Effector CD4-positive, alpha-beta T cell (primary cell): ENCODE data around the gene CREBRF.
"Not testable (repeated sequence)": the region's sequence is repeated elsewhere in the genome, so short reads cannot be mapped to it uniquely, and the experiment has no call there.

Source experiments
- DNase-seq: peaks from one replicate; pipeline ENCODE4 v3.0.0-alpha.2; 2020
- total RNA-seq: gene quantifications from one replicate; lab custom pipeline; 2026; lab: John Stamatoyannopoulos, UW

Gene CREBRF, protein sequence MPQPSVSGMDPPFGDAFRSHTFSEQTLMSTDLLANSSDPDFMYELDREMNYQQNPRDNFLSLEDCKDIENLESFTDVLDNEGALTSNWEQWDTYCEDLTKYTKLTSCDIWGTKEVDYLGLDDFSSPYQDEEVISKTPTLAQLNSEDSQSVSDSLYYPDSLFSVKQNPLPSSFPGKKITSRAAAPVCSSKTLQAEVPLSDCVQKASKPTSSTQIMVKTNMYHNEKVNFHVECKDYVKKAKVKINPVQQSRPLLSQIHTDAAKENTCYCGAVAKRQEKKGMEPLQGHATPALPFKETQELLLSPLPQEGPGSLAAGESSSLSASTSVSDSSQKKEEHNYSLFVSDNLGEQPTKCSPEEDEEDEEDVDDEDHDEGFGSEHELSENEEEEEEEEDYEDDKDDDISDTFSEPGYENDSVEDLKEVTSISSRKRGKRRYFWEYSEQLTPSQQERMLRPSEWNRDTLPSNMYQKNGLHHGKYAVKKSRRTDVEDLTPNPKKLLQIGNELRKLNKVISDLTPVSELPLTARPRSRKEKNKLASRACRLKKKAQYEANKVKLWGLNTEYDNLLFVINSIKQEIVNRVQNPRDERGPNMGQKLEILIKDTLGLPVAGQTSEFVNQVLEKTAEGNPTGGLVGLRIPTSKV
- total RNA-seq: 336 reads per million, percentile 96 among the genes with 10 or more reads in this experiment

DNA sequence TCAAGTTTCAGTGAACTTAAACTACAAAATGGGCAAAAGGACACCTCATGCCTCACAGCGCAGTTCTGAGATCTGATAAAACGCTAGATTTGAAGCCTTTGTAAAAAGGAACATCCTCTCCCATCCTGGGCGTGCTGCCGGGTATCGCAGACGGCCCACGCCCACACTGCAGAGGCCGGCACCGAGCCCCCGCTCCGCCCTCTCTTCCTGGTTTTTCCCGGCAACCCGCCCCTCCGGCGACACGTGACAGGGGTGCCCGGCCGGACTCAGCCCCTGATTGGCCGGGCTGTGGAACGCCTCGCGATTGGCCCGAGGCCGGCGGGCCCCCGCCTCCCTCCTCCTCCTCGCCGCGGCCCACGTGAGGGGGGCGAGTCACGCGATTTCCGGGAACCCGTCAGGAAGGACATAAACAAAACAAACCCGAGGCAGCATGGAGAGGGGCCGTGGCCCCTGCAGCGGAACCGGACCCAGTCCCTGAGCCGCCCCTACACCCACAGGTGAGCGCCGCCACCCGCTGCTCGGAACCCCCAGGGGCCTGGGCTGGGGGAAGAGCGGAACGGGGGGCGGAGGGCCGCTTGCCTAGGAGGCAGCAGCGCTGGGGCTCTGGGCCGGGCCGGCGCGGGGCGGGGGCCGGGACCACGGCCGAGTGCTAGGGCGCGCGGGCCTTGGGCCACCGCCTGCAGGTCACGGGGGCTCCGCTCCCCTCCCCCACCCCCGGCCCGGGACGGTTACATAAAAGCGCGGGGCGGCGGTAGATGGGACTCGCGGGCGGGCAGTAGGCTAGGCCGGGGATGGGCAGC, at the start of gene CREBRF:
Gene CREBRF (plus strand): TSS at position 370 of the 800 bp plus-strand sequence. CDS start 24,424 bp downstream, outside the sequence.
- DNase-seq: peak; percentile 99

DNA sequence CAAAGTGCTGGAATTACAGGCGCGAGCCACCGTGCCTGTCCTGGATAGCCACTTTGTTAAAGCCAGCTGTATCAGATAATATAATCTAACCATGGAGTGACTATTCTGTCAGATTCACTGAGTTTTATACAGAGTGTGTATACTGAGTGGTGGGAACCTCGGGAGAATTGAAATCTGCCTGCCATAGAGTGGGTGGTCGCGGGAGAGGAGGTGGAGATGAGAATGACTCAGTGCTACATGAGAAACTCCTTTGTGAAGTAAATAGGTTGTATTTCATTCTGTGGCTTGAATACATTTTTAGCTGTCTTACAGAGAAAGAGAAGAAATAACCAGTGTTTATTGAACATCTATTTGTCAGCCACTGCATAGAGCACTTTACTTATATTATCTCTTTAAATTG, 46.1 kb upstream of the CREBRF start:
- DNase-seq: no peak

DNA sequence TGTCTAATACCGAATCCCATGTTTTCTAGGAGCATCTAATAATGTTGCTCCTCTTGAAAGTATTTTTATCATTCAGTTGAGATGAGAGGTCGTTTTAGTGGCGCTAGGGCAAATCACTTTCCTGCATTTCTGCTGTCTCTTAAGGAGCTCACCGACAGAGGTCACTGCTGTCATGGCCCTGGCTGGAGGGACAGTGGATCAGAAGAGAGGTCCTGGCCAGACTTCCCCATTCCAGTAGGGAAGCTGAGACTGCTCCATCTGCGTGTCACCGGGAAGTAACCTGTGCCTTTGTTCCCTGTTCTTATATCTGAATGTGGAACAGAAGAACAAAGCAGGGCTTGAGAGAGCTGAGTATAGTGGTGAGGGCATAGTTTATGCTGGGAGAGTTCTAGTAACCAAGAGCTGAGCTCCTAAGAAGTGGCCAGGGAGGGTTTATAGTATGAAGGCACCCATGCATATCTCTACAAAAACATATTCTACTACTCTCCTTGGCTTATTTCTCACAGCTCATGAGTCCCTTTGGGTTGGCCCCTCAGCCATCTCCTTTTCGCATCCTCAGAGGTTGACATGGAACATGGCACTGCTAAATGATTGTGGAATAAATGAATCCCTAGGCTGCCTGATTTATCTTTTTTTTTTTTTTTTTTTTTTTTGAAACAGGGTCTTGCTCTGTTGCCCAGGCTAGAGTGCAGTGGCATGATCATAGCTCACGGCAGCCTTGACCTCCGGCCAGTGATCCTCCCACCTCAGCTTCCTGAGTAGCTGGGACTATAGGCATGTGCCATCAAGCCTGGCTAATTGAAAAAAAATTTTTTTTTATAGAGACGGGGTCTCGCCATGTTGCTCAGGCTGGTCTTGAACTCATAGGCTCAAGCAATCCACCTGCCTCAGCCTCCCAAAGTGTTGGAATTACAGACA, 45.3 kb upstream of the CREBRF start:
- no peak for DNase-seq

DNA sequence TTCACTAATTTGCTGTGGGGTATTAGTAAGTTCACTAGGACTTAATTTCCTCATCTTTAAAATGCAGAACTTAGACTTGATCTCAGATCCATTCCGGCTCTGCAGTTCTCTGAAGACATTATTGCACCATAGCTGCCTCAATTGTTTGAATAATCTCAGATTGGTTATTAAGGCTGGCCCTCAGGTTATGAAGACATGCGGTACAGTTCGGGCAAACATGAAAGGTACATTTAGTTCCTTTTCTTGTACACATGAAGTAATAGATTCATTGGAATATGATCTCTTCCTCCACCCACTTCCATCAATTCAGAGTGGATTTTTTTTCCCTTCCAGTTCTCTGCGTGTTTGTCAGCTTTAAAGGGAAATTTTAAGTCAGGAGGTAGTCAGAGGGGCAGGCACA, 44.6 kb upstream of the CREBRF start:
- no peak for DNase-seq

DNA sequence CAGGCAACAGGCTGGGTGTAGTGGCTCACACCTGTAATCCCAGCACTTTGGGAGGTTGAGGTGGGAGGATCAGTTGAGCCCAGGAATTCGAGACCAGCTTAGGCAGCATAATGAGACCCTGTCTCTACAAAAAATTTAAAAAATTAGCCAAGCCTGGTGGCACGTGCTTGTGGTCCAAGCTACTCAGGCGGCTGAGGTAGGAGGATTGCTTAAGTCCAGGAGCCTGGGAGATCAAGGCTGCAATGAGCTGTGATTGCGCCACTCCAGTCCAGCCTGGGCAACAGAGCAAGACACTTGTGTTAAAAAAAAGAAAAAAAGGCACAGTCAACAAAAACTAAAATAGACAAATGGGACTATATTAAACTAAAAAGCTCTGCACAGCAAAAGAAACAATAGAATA, 43.3 kb upstream of the CREBRF start:
- no peak for DNase-seq

DNA sequence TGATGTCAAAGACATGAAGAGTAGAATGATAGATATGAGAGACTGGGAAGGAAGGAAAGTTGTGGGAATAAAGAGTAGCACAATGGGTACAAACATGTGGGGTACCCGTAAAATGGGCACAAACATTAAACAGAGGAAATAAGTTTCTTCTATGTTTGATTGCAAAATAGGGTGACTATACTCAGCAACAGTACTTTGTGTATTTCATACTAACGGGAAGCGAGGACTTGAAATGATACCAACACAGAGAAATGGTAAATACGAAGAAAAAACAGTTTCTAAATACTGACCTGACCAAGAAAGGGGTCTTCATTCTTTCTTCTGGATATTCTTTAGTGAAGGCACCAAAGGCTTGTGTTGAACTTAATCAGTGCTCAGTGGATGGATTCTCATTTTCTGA, 41.5 kb upstream of the CREBRF start:
- DNase-seq: no peak

DNA sequence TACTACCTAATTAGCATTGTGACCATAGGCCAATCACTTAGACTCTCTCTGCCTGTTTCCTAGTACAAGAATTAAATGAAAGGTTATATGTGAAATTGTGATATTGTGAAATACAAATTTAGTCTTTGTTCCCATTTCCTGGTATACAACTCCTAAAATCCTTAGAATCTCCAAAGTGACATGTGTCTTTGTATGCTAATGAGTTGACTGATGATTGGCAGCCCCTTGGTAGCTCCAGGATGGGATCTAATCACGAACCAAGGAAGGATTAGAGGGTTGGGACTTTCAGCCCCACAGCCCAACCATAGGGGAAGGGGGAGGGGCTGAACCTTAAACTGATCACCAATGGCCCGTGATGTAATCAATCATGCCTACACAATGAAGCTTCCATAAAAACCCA, 41.0 kb upstream of the CREBRF start:
- no peak for DNase-seq

DNA sequence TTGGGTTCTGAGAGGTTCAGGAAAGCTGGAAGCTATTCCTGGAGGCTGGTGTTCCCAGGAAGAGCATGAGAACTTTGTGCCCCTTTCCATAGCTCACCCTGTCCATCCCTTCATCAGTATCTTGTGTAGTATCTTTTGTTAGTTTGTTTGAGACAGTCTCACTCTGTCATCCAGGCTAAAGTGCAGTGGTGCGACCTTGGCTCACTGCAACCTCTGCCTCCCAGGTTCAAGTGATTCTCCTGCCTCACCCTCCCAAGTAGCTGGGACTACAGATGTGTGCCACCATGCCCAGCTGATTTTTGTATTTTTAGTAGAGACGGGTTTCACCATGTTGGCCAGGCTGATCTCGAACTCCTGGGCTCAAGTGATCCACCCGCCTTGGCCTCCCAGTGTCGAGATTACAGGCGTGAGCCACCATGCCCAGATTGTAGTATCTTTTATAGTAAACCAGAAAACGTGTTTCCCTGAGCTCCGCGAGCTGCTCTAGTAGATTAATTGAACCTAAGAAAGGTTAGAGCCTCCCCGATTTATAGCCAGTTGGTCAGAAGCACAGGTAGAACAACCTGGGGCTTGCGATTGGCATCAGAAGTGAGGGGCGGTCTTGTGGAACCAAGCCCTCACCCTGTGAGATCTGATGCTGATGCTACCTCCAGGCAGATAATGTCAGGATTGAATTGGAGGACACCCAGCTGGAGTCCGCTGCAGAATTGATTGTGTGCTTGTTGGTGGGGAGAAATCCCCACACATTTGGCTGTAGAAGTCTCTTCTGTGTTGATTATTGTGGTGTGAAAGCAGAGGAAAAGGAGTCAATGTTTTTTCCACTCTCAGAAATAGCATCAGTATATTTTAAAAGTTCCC, 40.3 kb upstream of the CREBRF start:
- DNase-seq: no peak

DNA sequence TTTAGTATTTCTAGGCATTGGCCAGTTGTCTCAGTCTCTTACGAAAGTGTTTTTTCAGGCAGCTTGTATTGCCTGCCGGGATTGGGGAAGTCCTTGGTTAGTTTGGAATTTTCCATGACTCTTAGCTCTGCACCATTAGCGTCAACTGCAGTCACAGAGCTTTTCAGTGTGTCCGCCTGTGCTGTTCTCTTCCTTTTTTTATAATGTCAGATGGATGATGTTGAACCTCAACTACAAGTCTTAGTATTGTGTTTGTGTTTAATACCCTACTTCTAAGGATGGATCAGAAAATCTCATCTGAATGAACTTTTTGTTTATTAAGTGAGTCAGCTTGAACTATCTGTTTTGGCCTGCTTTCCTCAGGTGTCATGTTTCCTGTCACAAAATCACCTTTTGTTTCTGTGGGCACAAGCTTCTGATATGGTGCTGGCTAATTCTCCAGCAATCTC, 39.5 kb upstream of the CREBRF start:
- no peak for DNase-seq

DNA sequence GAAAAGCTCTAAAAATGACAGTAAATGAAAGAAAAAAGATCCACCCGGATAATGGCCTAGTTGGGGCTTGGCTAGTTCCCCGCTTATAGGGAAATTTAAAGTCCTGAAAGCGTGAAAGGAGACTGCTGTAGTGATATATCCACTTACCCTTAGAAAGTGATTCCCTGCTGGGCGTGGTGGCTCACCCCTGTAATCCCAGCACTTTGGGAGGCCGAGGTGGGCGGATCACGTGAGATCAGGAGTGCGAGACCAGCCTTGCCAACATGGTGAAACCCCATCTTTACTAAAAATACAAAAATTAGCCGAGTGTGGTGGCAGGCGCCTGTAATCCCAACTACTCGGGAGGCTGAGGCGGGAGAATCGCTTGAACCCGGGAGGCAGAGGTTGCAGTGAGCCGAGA, 39.1 kb upstream of the CREBRF start:
- DNase-seq: not testable (repeated sequence)

DNA sequence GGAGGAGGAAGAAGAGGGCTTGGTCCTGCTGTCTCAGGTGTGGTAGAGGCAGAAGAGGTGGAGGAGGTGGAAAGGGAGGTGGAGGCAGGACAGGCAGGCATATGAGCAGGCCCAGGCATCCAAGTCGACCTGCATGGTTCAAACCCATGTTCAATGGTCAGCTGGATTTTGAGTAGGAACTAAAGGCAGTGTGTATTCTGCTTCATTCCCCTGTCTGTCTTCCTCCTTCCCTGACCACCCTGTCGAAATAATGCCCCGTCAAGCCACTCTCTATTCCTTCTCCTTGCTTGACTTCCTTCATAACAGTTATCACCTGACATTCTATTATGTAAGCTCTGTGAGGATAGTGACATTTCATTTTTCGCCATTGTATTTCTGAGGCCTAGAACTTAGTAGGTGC, 37.8 kb upstream of the CREBRF start:
- no peak for DNase-seq

DNA sequence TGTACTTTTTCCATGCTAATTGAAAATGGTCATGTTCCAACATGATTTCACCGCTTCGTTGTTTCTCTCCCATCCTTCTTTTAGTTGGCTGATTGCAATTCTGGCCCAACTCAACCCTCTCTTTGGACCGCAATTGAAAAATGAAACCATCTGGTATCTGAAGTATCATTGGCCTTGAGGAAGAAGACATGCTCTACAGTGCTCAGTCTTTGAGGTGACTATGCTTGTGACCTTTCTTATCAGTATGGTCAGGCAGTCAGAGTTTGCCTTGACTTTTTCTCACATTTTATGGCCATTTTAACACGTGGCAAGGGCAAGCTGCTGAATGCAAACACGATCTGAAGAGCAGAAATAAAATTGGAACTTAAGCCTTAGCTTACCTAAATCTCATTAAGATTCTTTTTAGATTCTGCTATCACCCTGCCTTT, 36.0 kb upstream of the CREBRF start:
- DNase-seq: no peak

DNA sequence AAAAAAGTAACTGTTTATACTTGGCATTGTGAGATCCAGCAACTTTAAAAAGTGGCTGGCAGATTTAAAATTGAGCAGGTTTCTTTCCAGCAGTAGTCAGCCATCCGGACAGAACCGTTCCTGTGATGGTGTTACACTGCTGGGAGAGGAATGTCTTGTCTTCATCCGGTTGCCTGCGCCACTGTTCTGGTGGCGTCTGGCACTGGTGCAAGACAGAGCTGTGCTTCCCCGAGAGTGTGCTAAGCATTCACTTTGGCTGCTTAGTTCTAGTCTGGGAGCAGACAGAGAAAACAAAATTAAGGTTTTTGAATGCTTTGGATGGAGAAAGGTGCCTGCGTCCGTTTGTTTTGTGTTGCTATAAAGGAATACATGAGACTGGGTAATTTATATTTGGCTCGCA, 35.5 kb upstream of the CREBRF start:
- DNase-seq: no peak

DNA sequence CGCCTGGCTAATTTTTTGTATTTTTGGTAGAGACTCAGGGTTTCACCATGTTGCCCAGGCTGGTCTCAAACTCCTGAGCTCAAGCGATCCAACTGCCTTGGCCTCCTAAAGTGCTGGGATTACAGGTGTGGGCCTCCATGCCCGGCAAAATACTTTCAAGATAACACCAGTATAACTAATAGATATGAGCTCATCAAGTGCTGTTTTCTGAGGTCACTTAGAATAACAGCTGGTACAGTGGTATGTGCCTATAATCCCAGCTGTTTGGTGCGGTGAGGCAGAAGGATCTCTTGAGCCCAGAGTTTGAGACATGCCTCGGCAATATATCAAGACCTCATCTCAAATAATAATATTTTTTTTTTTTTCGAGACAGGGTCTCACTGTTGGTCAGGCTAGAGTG, 30.5 kb upstream of the CREBRF start:
- no peak for DNase-seq

DNA sequence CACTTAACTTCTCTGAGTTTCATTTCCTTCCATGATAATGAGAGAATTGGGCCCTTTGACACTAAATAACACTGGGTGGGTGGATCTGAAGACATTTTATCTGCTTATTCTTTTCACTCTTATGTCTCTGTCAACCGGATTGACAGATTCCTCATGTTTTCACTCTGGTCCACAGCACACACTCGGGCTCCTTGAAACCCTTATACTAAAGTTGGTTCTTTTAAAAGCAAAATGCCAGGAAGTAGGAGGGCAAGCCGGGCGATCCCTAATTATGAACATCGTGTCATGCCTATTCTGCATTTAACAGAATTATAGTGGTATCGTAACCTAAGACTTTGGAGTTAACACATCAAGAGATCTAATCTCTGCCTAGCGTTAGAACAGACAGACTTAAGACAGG, 28.2 kb upstream of the CREBRF start:
- DNase-seq: no peak

DNA sequence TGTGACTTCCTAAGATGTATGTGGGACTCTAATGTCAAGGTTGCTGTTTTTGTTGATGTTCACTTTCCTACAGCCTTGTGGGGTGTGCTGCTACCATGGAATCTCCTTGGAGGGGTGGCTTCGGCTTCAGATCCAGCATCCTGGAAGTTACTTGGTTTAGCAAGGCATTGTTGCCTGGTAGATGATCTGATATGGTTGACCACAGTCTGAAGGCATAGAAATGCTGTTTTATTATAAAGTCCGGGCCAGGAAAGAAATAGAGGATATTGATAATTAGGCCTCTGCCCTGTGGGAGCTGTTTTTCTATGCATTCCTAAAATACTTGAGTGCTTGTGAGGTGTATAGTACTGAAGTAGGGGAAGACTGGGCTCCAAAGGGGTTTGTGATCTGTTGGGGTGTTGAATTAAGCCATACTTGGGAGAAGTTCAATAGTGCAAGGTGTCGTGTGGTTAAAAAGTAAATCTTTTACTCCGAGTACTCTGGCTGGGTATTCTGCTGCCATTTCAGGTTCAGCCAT, 27.3 kb upstream of the CREBRF start:
- no peak for DNase-seq

DNA sequence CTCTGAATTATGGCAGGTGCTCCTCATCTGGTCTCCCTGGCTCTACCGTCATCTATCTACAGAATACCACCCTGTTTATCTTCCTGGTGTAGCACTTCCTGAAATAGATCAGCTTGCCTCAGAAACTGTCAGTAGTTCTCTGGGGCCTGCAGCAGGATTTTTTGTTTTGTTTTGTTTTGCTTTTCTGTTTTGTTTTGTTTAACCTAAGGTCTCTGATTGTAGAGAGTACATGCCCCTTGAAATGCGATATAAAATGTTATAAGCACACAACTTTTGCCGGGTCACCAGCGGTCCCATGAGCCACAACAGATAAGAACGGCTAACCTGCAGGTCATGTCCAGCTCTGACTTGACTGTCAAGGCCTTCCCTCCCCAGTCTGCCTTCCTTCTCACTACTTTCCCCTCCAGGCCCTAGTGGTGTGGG, 26.6 kb upstream of the CREBRF start:
- no peak for DNase-seq

DNA sequence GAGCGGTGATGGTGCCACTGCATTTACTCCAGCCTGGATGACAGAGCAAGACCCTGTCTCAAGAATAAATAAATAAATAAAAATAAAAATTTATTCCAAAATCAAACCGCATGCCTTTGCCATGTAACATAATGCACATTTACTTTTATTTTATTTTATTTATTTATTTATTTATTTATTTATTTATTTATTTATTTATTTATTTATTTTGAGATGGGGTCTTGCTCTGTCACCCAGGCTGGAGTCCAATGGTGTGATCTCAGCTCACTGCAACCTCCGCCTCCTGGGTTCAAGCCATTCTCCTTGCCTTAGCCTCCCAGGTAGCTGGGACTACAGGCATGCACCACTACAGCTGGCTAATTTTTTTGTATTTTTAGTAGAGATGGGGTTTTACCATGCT, 24.1 kb upstream of the CREBRF start:
- not testable (repeated sequence) for DNase-seq

DNA sequence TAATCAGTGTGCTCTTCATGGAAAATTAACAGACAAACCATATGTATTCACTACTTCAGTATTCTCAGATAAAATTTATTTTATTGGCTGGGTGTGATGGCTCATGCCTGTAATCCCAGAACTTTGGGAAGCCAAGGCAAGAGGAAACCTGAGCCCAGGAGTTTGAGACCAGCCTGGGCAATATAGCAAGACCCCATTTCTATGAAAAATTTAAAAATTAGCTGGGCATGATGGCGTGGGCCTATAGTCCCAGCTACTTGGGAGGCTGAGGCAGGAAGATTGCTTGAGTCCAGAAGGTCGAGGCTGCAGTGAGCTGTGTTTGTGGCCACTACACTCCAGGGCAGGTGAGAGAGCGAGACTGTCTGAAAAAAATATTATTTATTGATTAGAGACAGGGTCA, 23.4 kb upstream of the CREBRF start:
- DNase-seq: no peak

DNA sequence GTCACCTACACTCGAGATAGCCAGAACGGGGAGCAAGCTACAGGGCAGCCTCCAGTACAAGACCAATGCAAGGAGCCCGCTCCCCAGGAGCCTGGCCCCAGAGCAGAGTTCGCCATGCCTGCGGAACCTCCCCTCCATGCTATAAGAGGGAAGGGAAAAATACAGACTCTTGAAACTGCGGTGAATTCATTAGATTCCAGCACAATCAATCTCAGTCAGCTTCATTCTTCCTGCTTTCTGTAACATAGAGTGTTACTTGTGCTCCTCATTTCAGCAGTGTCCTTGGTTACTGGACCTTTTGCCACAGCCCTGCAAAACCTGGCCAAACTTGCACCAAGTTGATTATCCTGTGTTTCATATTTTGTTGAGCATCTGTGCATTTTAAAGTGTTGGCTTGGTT, 22.2 kb upstream of the CREBRF start:
- DNase-seq: no peak
